ENCODE measurements around the gene NOL3.
A peak's percentile ranks its signal among the peaks of the same experiment; 100 is the strongest.

NOL3 gene

GRCh38 chr16:67155295-67156142 is 14.8 kb upstream of the NOL3 start:
- DNase-seq, result peak; percentile 75

GRCh38 chr16:67156143-67156844 is 14.0 kb upstream of the NOL3 start:
- DNase-seq, result no peak

- DNase-seq, result no peak
Measured at GRCh38 chr16:67157106-67157748, 13.1 kb upstream of the NOL3 start.

- no peak for DNase-seq
Measured at GRCh38 chr16:67157892-67158635, 12.3 kb upstream of the NOL3 start.

- peak; percentile 66 for DNase-seq
Measured at GRCh38 chr16:67158637-67159600, 11.4 kb upstream of the NOL3 start.

GRCh38 chr16:67161595-67162058 is 8.7 kb upstream of the NOL3 start:
- no peak for DNase-seq

- DNase-seq, result no peak
Measured at GRCh38 chr16:67162506-67163163, 7.7 kb upstream of the NOL3 start.

- DNase-seq, result no peak
Measured at GRCh38 chr16:67163164-67163998, 7.0 kb upstream of the NOL3 start.

GRCh38 chr16:67163999-67164558 is 6.3 kb upstream of the NOL3 start:
- DNase-seq, result no peak

- DNase-seq, result no peak
Measured at GRCh38 chr16:67164599-67165061, 5.7 kb upstream of the NOL3 start, which contains the start of gene HSF4. HSF4 (plus strand) TSS chr16:67164745; CDS start chr16:67164812, 67 bp downstream.

- no peak for DNase-seq
Measured at GRCh38 chr16:67165121-67166078, 4.9 kb upstream of the NOL3 start.

GRCh38 chr16:67166110-67166547 is 4.2 kb upstream of the NOL3 start:
- no peak for DNase-seq

GRCh38 chr16:67166598-67167168 is 3.7 kb upstream of the NOL3 start:
- DNase-seq, result no peak

- DNase-seq, result no peak
Measured at GRCh38 chr16:67167588-67167987, 2.8 kb upstream of the NOL3 start.

GRCh38 chr16:67169011-67169451 is 1.3 kb upstream of the NOL3 start:
- no peak for DNase-seq

GRCh38 chr16:67169642-67170167 is 633 bp upstream of the NOL3 start:
- DNase-seq, result no peak

GRCh38 chr16:67170949-67171649 is 761 bp downstream of the NOL3 start:
- DNase-seq, result no peak
